ENCODE results near the gene LMTK3. TPM values are rescaled to one million over a fixed set of nuclear protein-coding genes. Genes with fewer than 3 reads are reported as not detected.

Gene LMTK3
- total and polyA plus RNA-seq, 2 of the 13 experiments (the other 11 are each of a cell fraction or from before 2014, with no cell fraction given): 0.18 to 0.29 TPM

DNA sequence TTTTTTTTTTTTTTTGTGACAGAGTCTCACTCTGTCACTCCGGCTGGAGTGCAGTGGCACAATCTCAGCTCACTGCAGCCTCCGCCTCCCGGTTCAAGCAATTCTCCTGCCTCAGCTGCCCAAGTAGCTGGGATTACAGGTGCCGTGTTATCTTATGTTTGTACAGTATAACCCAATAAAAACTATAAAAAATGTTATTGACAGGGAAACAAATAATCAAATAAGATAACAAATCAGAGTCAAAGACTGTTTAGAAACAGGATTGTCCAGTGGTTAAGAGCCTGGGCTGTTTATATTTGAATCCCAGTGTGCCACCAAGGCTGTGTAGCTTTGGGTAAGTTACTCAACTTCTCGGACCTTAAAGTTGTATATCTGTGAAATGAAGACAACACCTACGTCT is 19.1 kb upstream of the LMTK3 start:
- intact Hi-C loops (cut with micrococcal nuclease; ENCODE audit: unreplicated experiment) (no loop called here), in situ Hi-C loops (cut with HindIII; ENCODE audit: extremely low pct_ligation_motif_present, low pct_unique_long_range_greater_than_20kb) (no loop called here)
- CTCF ChIA-PET (ENCODE audit: low intra/inter-chr PET ratio, low total read pairs): no interaction called here
- Histone ChIP-seq H4K20me1 (ENCODE audit: insufficient read depth, low read length) (no peaks in the 10 kb centered on the region), H3K4me2 (ENCODE audit: low read depth, low read length) (no peak overlapping the region), H3K9ac (ENCODE audit: insufficient read depth, low read depth, low read length) (no peak overlapping the region), H3K27ac (ENCODE audit: extremely low read length, insufficient read depth, low read length) (no peak overlapping the region), H2AFZ (ENCODE audit: low read length) (no peak overlapping the region), H3K27me3 (ENCODE audit: control insufficient read depth in 1 of 2, insufficient read depth in 2 of 2, low read length in 2 of 2) (0 out of 5 replicates have a peak, but pooled peaks cover 0 to 5% of the 10 kb centered on the region in 2 experiments), H3K4me3 (replicated peaks in 1 of 3; ENCODE audit: insufficient read depth in 1 of 3, low read depth in 2 of 3, low read length in 3 of 3) (no peak overlapping the region), H3K36me3 (replicated peaks in 1 of 2; ENCODE audit: control insufficient read depth in 1 of 2, insufficient read depth in 2 of 2, low read length in 2 of 2) (no peaks in the 10 kb centered on the region), H3K4me1 (ENCODE audit: insufficient read depth, low read length) (no peaks in the 10 kb centered on the region), H3K79me2 (ENCODE audit: insufficient read depth, low read length) (no peaks in the 10 kb centered on the region), H3K9me3 (ENCODE audit: low read length) (peaks cover 14% of the 10 kb centered on the region; the same call in 1 of the 2 replicates)
- POLR2A ChIA-PET: no interaction called here
- TF ChIP-seq ZNF788 (CRISPR knock-in tag; IDR thresholded peaks at IDR 0.05; ENCODE audit: borderline replicate concordance) (no peak), ZNF432 (CRISPR knock-in tag; IDR thresholded peaks at IDR 0.05; ENCODE audit: borderline replicate concordance) (no peak), KDM1A (CRISPR knock-in tag; IDR thresholded peaks at IDR 0.05) (no peak), DDIT3 (CRISPR knock-in tag; IDR thresholded peaks at IDR 0.05) (no peak), ZBTB42 (CRISPR knock-in tag; IDR thresholded peaks at IDR 0.05) (no peak), NFIB (CRISPR knock-in tag; IDR thresholded peaks at IDR 0.05; ENCODE audit: borderline replicate concordance) (no peak), MZF1 (CRISPR knock-in tag; IDR thresholded peaks at IDR 0.05; ENCODE audit: borderline replicate concordance) (no peak), PAWR (CRISPR knock-in tag; IDR thresholded peaks at IDR 0.05; ENCODE audit: borderline replicate concordance) (no peak)
- TF ChIP-seq, protein P1, sequence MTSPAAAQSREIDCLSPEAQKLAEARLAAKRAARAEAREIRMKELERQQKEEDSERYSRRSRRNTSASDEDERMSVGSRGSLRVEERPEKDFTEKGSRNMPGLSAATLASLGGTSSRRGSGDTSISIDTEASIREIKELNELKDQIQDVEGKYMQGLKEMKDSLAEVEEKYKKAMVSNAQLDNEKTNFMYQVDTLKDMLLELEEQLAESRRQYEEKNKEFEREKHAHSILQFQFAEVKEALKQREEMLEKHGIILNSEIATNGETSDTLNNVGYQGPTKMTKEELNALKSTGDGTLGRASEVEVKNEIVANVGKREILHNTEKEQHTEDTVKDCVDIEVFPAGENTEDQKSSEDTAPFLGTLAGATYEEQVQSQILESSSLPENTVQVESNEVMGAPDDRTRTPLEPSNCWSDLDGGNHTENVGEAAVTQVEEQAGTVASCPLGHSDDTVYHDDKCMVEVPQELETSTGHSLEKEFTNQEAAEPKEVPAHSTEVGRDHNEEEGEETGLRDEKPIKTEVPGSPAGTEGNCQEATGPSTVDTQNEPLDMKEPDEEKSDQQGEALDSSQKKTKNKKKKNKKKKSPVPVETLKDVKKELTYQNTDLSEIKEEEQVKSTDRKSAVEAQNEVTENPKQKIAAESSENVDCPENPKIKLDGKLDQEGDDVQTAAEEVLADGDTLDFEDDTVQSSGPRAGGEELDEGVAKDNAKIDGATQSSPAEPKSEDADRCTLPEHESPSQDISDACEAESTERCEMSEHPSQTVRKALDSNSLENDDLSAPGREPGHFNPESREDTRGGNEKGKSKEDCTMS (CRISPR knock-in tag; conservative IDR thresholded peaks at IDR 0.05): no peak
- ATAC-seq (no peak), FAIRE-seq (no peak), DNase-seq (ENCODE audit: low spot score) (no peak)
- WGBS (ENCODE audit: low lambda C conversion rate): 12% methylated on average over 6 of the region's 6 CpGs
- no TSS peak for BruUV-seq (replicated peaks)

Data from HepG2 (cell line).